Prostate gland (tissue), 2 donors: Measurements from ENCODE around the gene TMEM214.

Experiments used
- CTCF ChIP-seq, 4 experiments: fragments of 200-600 bp in 2 of 4; fragments of 450-650 bp in 2 of 4; sonication (generic) in 2 of 4; IDR thresholded peaks; 1 replicate in 3 of 4; 2 replicates in 1 of 4; pipeline ENCODE4 v1.5.1; 2016 to 2019; ENCODE audit warnings: antibody characterized with exemption in 4 of 4, mild to moderate bottlenecking in 2 of 4, moderate library complexity in 2 of 4
- POLR2A ChIP-seq: fragments of 450-650 bp; IDR thresholded peaks from one replicate; pipeline ENCODE4 v1.6.1; 2016; ENCODE audit warnings: antibody characterized with exemption, mild to moderate bottlenecking

- TF ChIP-seq CTCF (IDR thresholded peaks at IDR 0.05) (no peak), POLR2A (no peak)
Observed at GRCh38 chr2:27086724-27087593, 54.2 kb downstream of the TMEM214 start, which contains the start of gene KHK.
